ENCODE measurements around the gene NSUN6. TPM values are rescaled to one million over a fixed set of nuclear protein-coding genes. Genes with fewer than 3 reads are reported as not detected.

The NSUN6 gene, protein sequence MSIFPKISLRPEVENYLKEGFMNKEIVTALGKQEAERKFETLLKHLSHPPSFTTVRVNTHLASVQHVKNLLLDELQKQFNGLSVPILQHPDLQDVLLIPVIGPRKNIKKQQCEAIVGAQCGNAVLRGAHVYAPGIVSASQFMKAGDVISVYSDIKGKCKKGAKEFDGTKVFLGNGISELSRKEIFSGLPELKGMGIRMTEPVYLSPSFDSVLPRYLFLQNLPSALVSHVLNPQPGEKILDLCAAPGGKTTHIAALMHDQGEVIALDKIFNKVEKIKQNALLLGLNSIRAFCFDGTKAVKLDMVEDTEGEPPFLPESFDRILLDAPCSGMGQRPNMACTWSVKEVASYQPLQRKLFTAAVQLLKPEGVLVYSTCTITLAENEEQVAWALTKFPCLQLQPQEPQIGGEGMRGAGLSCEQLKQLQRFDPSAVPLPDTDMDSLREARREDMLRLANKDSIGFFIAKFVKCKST
- total RNA-seq = 10 to 100 TPM in 1 of 2 donors, 1 to 10 TPM in 1; 8.3 to 13.1 TPM

GRCh38 chr10:18651324-18652007 is at the start of gene NSUN6:
NSUN6 (minus strand) TSS chr10:18651587; CDS start chr10:18651203, 384 bp downstream.
- no peaks in the 10 kb centered on the region for H3K9me3 ChIP-seq
- no peaks in the 10 kb centered on the region for H3K27me3 ChIP-seq
- peak; percentile 94 for DNase-seq
- H3K4me3 ChIP-seq = peak within 1 kb of the TSS; percentile 69
- intact Hi-C loops (cut with DNase I) = no loop called here
- H3K4me1 ChIP-seq = peaks cover 10% of the 10 kb centered on the region
- H3K36me3 ChIP-seq = no peaks in the 10 kb centered on the region
- TF ChIP-seq, protein P1, sequence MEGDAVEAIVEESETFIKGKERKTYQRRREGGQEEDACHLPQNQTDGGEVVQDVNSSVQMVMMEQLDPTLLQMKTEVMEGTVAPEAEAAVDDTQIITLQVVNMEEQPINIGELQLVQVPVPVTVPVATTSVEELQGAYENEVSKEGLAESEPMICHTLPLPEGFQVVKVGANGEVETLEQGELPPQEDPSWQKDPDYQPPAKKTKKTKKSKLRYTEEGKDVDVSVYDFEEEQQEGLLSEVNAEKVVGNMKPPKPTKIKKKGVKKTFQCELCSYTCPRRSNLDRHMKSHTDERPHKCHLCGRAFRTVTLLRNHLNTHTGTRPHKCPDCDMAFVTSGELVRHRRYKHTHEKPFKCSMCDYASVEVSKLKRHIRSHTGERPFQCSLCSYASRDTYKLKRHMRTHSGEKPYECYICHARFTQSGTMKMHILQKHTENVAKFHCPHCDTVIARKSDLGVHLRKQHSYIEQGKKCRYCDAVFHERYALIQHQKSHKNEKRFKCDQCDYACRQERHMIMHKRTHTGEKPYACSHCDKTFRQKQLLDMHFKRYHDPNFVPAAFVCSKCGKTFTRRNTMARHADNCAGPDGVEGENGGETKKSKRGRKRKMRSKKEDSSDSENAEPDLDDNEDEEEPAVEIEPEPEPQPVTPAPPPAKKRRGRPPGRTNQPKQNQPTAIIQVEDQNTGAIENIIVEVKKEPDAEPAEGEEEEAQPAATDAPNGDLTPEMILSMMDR (IDR thresholded peaks at IDR 0.05) = no peak
- peak within 1 kb of the TSS; percentile 88 for H3K27ac ChIP-seq
- peak within 1 kb of the TSS; percentile 79 to 84 for H3K9ac ChIP-seq (ENCODE audit: low read depth in 2 of 2, low read length in 2 of 2)

- no peak overlapping the region for H3K27ac ChIP-seq
- intact Hi-C loops (cut with DNase I) = no loop called here
- no peak overlapping the region for H3K4me3 ChIP-seq
- TF ChIP-seq, protein P1 (IDR thresholded peaks at IDR 0.05) = no peak
- no peaks in the 10 kb centered on the region for H3K36me3 ChIP-seq
- no peak overlapping the region for H3K9ac ChIP-seq (ENCODE audit: low read depth in 2 of 2, low read length in 2 of 2)
- no peaks in the 10 kb centered on the region for H3K27me3 ChIP-seq
- H3K9me3 ChIP-seq = no peaks in the 10 kb centered on the region
- no peak for DNase-seq
- H3K4me1 ChIP-seq = no peaks in the 10 kb centered on the region
Observed at GRCh38 chr10:18699849-18700840, 48.8 kb upstream of the NSUN6 start.

DNA sequence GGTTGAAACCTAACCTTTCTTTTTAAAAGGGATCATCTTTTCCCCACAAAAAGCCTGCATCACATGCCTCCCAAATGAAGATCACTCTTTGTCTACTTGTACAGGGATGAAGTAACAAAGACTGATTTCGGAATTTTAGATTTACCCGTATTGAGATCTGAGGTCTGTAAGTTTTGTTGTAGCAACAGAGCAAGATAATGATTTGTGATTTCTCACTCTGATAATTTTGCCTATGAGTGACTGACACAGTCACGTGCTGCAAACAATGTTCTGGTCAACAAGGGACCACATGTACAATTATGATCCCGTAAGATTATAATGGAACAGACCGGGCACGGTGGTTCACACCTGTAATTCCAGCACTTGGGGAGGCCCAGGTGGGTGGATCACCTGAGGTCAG is 39.2 kb upstream of the NSUN6 start:
- no peak overlapping the region for H3K4me3 ChIP-seq
- H3K9me3 ChIP-seq = no peaks in the 10 kb centered on the region
- TF ChIP-seq, protein P1 (IDR thresholded peaks at IDR 0.05) = no peak
- no peaks in the 10 kb centered on the region for H3K27me3 ChIP-seq
- intact Hi-C loops (cut with DNase I) = no loop called here
- no peak overlapping the region for H3K9ac ChIP-seq (ENCODE audit: low read depth in 2 of 2, low read length in 2 of 2)
- no peak for DNase-seq
- H3K4me1 ChIP-seq = no peaks in the 10 kb centered on the region
- no peak overlapping the region for H3K27ac ChIP-seq
- no peaks in the 10 kb centered on the region for H3K36me3 ChIP-seq

GRCh38 chr10:18689498-18689897 is 38.1 kb upstream of the NSUN6 start:
- TF ChIP-seq, protein P1 (IDR thresholded peaks at IDR 0.05) = peak; percentile 26
- no peak overlapping the region for H3K27ac ChIP-seq
- intact Hi-C loops (cut with DNase I) = no loop called here
- no peaks in the 10 kb centered on the region for H3K27me3 ChIP-seq
- DNase-seq = no peak
- H3K9me3 ChIP-seq = no peaks in the 10 kb centered on the region
- no peak overlapping the region for H3K4me3 ChIP-seq
- H3K9ac ChIP-seq (ENCODE audit: low read depth in 2 of 2, low read length in 2 of 2) = no peak overlapping the region
- no peaks in the 10 kb centered on the region for H3K4me1 ChIP-seq
- H3K36me3 ChIP-seq = no peaks in the 10 kb centered on the region

- Histone ChIP-seq H3K27ac (no peak overlapping the region), H3K9ac (ENCODE audit: low read depth in 2 of 2, low read length in 2 of 2) (no peak overlapping the region), H3K4me3 (no peak overlapping the region), H3K36me3 (no peaks in the 10 kb centered on the region), H3K9me3 (no peaks in the 10 kb centered on the region), H3K4me1 (no peaks in the 10 kb centered on the region), H3K27me3 (no peaks in the 10 kb centered on the region)
- intact Hi-C loops (cut with DNase I) = no loop called here
- TF ChIP-seq, protein P1 (IDR thresholded peaks at IDR 0.05) = no peak
- no peak for DNase-seq
Observed at GRCh38 chr10:18687706-18688105, 36.3 kb upstream of the NSUN6 start.
